GM10266 (cell line): ENCODE data around the gene STEAP3.

Experiments
- DNase-seq: peaks from one replicate; pipeline ENCODE4 v3.0.0; 2012; ENCODE audit errors: extremely low spot score
- CTCF ChIP-seq: IDR thresholded peaks from 2 replicates; pipeline ENCODE4 v1.5.1; 2012; ENCODE audit warnings: mild to moderate bottlenecking, low read depth; ENCODE audit not compliant: control insufficient read depth, insufficient read depth; ENCODE audit errors: missing control alignments

Gene STEAP3

GRCh38 chr2:119222213-119222612 is 1.4 kb upstream of the STEAP3 start:
- no peak for TF ChIP-seq CTCF
- DNase-seq, result no peak

GRCh38 chr2:119222863-119223520 is 642 bp upstream of the STEAP3 start:
- DNase-seq, result no peak
- TF ChIP-seq CTCF, result no peak

GRCh38 chr2:119224391-119225104 is 914 bp downstream of the STEAP3 start:
- no peak for TF ChIP-seq CTCF
- no peak for DNase-seq

- TF ChIP-seq CTCF, result no peak
- DNase-seq, result no peak
These were observed 1.7 kb downstream of the STEAP3 start for GRCh38 chr2:119225105-119225865.

GRCh38 chr2:119225926-119226325 is 2.3 kb downstream of the STEAP3 start:
- no peak for TF ChIP-seq CTCF

GRCh38 chr2:119227346-119227745 is 3.7 kb downstream of the STEAP3 start:
- no peak for DNase-seq
- no peak for TF ChIP-seq CTCF

More at GRCh38 chr2:119225926-119226325, 2.3 kb downstream of the STEAP3 start:
- DNase-seq, result no peak
